Esophagus squamous epithelium (tissue), 4 donors: ENCODE results near the gene FAAP100.

ENCODE experiments used
- CTCF ChIP-seq, 6 experiments: fragments of 450-650 bp in 4 of 6; fragments of 200-600 bp in 2 of 6; sonication (generic) in 2 of 6; IDR thresholded peaks; one replicate each; pipeline ENCODE4 v1.5.1; 2016 to 2019; ENCODE audit warnings: antibody characterized with exemption in 6 of 6, mild to moderate bottlenecking in 4 of 6, moderate library complexity in 4 of 6
- POLR2A ChIP-seq, 4 donors: fragments of 450-650 bp; IDR thresholded peaks; one replicate each; pipeline ENCODE4 v1.6.1; 2017; ENCODE audit warnings: antibody characterized with exemption in 4 of 4, mild to moderate bottlenecking in 4 of 4, moderate library complexity in 3 of 4

GRCh38 chr17:81564778-81565177 lies 12.6 kb upstream of the FAAP100 start:
- TF ChIP-seq CTCF (IDR thresholded peaks at IDR 0.05) (no peak), POLR2A (IDR thresholded peaks at IDR 0.05) (no peak)
